LNCAP (cell line): ENCODE results near the gene TDP1.

ENCODE experiments used
- CTCF ChIP-seq: fragments of 450-650 bp; IDR thresholded peaks from 2 replicates; pipeline ENCODE4 v1.5.1; 2017; ENCODE audit warnings: mild to moderate bottlenecking

Gene TDP1

GRCh38 chr14:89992273-89992672 lies 36.5 kb downstream of the TDP1 start:
- no peak for TF ChIP-seq CTCF

GRCh38 chr14:89996963-89997362 lies 41.2 kb downstream of the TDP1 start:
- no peak for TF ChIP-seq CTCF

GRCh38 chr14:90000935-90001334 lies 45.2 kb downstream of the TDP1 start:
- TF ChIP-seq CTCF, result no peak

- TF ChIP-seq CTCF, result no peak
Measured at GRCh38 chr14:90003526-90004307, 48.0 kb downstream of the TDP1 start.

- TF ChIP-seq CTCF, result no peak
Measured at GRCh38 chr14:90005441-90005840, 49.7 kb downstream of the TDP1 start.

- TF ChIP-seq CTCF, result no peak
Measured at GRCh38 chr14:90005939-90006530, 50.3 kb downstream of the TDP1 start.

- TF ChIP-seq CTCF, result no peak
Measured at GRCh38 chr14:90017371-90017770, 61.6 kb downstream of the TDP1 start.
